GM10266 (cell line): ENCODE measurements around the gene CACNB2.
"Not testable (repeated sequence)": the region's sequence is repeated elsewhere in the genome, so short reads cannot be mapped to it uniquely, and the experiment has no call there.

ENCODE experiments used
- DNase-seq: peaks from one replicate; pipeline ENCODE4 v3.0.0; 2012; ENCODE audit errors: extremely low spot score
- CTCF ChIP-seq: IDR thresholded peaks from 2 replicates; pipeline ENCODE4 v1.5.1; 2012; ENCODE audit warnings: mild to moderate bottlenecking, low read depth; ENCODE audit not compliant: control insufficient read depth, insufficient read depth; ENCODE audit errors: missing control alignments

The CACNB2 gene

GRCh38 chr10:18158773-18159265 is 18.6 kb downstream of the CACNB2 start:
- no peak for DNase-seq
- TF ChIP-seq CTCF: no peak

DNA sequence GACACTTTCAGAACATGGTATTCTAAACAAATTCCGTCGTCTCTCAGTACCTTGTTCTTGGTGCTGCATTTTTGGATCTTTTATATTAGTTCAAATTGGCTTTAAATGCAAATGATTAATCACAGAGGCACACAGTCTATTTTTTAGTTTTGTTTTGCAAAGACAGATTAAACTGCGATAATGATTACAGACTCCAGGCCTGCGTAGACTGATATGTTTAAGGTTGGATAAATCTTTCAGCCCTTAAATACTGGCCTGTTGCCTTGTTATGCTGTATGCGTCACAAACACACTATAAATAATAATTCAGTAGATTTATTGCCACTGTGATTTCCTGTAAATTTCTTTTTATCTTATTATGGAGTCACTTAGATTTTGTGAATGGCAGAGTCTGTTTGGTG is 19.3 kb downstream of the CACNB2 start:
- no peak for TF ChIP-seq CTCF
- DNase-seq: no peak

DNA sequence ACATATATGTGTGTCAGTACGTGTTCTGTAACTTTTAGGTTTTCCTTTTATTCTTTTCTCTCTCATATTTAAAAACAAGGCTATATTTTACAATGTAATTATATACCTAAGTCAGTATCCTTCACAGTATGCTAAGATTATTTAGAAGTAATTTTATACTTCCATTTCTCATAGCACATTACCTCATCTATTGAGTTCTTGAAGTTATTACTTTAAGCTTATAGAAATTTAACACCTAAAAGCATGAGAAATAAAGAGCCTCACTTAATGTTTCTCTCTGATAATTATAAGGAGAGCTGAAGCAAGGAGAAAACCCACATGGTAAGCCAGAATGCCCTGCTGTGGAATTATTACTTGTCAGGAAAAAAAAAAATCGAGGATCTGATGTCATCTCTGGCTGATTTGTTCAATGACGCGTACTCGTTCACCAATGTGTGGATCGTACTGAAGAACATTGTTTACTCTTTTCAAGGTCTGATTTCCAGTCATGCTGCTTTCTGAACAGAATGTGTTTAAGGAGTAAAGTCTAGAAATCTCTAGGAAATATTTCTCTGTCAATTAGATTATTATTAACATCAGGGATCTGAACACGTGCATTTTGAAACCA is 21.9 kb downstream of the CACNB2 start:
- DNase-seq: no peak
- no peak for TF ChIP-seq CTCF

- DNase-seq: no peak
- no peak for TF ChIP-seq CTCF
Observed at GRCh38 chr10:18164093-18164492, 23.9 kb downstream of the CACNB2 start.

GRCh38 chr10:18164748-18165361 is 24.6 kb downstream of the CACNB2 start:
- DNase-seq: no peak
- no peak for TF ChIP-seq CTCF

DNA sequence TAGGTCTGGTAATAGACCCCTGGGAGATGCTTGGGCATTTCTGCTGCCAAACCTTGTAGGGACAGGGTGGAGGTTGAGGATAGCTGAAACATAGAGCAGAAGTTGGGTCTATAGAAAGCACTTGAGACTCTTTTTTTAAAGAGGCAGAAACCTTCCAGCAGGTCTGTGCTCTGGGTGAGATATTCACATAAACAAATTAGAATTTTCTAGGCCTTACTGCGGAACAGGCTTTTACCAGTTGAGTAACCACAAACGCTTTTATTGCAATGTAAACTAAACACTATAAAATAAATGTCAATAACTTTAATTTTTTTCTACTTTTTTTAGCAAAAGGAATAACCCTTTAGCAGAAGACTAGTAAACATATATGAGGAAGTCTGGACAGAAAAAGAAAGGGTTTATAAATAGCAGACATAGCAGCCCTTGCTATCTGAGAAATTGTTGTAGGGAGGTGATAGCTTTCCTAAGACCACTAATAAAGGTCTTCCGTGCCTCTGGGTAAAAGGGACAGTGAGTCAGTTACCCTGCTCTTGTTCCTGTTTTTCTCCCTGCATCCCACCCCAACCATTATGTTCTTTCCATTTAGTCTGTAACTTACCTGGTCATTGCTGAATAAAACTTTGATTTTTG is 38.7 kb downstream of the CACNB2 start:
- DNase-seq: no peak
- no peak for TF ChIP-seq CTCF

GRCh38 chr10:18179891-18180290 is 39.7 kb downstream of the CACNB2 start:
- DNase-seq: no peak
- TF ChIP-seq CTCF: no peak

DNA sequence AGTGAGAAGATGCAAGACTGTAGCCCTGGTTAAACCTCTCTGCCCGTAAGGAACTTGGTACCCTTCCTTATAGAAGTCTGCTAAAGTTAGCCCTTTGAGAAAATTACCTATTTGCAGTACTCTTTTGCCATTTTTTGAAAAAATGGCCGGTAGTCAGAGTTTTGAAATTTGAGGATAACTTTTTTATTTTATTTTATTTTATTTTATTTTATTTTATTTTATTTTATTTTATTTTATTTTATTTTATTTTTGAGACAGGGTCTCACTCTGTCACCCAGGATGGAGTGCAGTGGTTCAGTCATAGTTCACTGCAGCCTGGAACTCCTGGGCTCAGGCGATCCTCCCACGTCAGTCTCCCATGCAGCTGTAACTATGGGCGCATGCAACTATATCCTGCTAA is 41.2 kb downstream of the CACNB2 start:
- DNase-seq: not testable (repeated sequence)
